ENCODE results near the gene AOPEP.
"Not testable (repeated sequence)": the region's sequence is repeated elsewhere in the genome, so short reads cannot be mapped to it uniquely, and the experiment has no call there.

The AOPEP gene

DNA sequence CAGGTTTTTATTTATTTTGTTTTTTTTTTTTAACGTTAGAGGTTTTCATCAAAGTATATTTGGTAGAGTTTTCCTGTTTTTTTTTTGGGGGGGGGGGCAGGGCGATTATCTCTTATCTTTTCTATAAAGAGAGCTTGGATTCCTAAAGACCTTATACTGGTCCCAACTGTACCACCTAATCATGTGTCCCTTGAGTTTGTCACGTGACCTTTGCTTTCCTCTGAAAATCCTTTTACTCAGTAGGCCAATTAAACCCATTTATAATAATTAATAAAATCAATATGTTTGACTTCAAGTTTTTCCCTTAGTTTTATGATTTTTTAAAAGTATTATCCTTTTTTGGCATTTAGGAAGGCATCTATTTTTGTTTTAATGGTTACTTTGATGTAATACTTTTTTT lies 286.4 kb downstream of the AOPEP start:
- DNase-seq (ENCODE audit: low read depth, low spot score): no peak

DNA sequence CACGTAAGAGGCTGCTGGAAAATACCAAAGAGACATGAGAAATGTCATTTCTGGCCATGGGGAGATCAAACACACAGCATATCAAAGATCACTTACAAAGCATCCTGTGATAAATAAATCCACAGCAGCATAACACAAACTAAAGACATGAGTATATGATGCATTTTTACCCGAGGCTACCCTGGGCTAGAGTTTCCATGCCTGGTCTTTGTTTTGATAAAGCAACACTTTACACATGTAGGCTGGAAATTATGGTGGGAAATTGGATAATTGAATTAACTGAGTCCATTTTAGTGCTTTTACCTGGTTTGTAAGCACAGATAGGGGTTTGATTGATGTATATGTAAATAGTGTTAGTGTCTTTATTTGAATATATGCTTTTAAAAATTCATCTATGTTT lies 288.4 kb downstream of the AOPEP start:
- DNase-seq (ENCODE audit: low read depth, low spot score): no peak

DNA sequence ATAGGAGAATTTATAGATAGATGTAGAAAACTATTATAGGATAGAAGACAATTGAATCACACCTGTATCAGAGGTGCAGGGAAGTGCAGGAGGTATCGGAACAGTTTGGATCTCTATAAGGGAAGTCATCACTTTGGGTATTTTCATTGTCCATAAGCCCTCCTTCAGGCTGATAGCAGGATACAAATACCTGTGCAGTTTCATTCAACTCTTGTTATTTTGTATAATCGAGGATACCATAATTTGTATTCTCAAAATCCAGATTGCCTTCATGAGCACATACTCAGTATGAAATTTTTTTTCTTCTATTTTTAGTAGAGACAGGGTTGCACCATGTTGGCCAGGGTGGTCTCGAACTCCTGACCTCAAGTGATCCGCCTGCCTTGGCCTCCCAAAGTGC lies 289.1 kb downstream of the AOPEP start:
- no peak for DNase-seq (ENCODE audit: low read depth, low spot score)

DNA sequence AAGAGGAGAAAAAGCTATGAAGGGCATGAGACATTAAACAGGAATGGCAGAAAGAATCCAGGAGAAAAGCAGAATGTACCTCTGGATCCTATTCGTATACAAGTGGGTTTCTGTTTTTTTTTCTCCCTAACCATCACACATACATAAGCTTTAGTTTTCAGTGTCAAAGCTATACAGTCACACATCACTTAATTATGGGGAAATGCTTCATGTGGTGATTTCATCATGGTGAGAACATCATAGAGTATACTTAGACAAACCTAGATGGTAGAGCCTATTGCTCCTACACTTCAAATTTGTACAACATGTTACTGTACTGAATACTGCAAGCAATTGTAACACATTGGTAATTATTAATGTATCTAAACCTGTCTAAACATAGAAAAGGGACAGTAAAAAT lies 290.6 kb downstream of the AOPEP start:
- DNase-seq (ENCODE audit: low read depth, low spot score): no peak

DNA sequence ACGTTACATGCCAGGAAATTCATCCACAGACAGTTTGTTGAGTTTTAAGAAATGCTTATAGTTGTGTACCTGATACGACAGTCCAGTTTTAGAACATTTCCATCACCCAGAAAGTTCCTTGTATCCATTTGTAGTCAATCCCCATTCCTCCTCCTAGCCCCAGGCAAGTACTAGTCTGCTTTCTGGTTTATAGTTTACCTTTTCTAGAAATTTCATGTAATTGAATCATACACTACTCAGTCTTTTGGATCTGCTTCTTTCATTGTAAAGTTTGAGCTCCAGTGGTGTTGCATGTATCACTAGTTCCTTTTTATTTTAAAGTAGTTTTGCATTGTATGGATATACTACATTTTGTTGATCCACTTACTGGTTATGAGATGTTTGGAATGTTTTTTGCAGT lies 291.2 kb downstream of the AOPEP start:
- no peak for DNase-seq (ENCODE audit: low read depth, low spot score)

DNA sequence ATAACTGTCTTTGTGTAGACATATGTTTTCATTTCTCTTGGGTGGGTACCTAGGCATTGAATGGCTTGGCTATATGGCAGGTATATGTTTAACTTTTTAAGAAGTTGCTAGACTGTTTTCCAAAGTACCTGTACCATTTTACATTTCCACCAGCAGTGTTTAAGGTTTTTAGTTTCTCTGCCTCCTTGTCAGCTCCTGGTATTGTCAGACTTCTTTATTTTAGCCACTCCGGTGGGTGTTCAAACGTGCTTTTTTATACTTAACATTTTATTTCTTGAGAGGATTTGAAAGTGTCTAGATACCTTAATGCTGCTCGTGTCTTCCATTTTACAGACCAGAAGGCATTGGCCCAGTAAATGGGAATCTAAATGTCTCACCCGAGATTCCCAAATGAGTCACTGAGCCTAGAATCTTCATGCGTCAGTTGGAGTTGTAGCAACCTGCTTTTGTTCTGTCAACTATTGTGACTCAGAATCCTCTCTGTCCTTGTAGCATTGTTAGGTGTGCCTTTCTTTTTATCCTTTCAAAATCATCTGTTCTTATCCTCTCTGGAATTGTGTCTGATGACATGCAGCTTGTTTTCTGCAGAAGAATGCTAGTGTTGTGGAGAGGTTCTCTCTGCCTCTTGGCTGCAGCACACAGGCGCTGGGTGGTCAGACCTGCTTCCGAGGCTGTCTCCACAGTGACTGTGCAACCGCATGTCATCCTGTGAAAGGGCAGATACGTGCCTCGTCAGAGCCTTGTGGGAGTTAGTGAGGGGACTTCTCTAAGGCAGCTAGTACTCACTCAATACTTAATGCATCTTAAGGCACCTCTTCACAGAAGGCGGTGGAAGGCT lies 291.8 kb downstream of the AOPEP start:
- peak; percentile 20 for DNase-seq (ENCODE audit: low read depth, low spot score)

DNA sequence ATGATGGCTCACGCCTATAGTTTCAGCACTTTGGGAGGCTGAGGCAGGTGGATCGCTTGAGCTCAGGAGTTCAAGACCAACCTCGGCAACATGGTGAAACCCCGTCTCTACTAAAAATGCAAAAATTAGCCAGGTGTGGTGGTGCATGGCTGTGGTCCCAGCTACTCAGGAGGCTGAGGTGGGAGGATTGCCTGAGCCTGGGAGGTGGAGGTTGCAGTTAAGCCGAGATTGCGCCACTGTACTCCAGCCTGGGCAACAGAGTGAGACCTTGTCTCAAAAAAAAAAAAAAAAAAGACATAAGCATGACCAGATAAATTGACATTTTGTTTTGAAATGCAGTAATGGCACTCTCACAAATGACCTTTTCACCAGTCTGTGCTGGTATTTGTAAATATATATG lies 294.1 kb downstream of the AOPEP start:
- not testable (repeated sequence) for DNase-seq (ENCODE audit: low read depth, low spot score)

DNA sequence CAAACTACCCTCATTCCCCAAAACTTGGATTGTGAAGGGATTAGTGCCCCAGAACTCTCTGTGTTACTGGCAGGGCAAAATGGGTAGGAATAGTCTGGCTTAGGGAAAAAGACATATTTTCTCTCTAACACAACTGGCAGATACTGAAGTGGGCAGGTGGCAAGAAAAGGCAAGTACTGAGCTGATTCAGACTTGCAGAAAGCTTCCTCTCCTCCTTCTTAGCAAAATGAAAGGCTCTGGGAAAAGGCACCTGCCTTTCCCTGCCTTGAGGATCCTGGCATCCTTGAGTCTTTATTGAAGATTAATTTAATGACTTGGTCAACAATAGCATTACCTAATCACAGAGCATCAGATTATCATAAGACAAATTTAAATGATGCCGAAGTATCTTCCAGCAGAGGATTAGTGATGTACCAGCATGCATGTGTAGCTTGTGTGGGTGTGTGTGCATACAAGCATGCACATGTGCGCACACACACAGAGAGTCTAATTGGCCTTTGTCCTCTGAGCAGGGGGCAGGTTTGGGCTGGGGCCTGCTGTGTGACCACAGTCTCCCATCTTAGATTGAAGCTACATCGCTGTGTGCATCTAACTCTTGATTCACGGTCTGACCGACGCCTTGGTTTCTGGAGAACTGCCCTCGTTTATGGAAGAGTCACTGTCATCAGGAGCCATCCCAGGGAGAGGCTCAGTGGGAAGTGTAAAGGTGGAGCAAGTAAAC lies 294.8 kb downstream of the AOPEP start:
- no peak for DNase-seq (ENCODE audit: low read depth, low spot score)

DNA sequence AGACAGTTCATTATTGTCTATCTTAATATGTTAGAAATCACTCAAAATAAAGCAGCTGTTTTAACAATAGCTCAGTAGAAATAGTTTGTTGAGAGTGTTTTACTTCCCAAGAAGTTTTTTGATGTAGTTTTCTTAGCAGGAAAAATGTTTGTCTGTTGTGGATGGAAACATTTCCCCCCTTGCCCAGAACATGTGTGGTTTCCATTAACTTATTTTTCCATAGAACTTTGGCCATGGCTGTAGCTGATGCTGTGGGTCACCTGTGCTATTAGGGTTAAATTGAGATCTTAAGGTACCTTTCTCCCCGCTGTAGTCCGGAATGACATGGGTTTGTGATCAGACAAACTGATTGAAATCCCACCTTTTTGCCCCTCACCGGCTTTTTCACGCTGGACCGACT lies 296.2 kb downstream of the AOPEP start:
- DNase-seq (ENCODE audit: low read depth, low spot score): no peak

DNA sequence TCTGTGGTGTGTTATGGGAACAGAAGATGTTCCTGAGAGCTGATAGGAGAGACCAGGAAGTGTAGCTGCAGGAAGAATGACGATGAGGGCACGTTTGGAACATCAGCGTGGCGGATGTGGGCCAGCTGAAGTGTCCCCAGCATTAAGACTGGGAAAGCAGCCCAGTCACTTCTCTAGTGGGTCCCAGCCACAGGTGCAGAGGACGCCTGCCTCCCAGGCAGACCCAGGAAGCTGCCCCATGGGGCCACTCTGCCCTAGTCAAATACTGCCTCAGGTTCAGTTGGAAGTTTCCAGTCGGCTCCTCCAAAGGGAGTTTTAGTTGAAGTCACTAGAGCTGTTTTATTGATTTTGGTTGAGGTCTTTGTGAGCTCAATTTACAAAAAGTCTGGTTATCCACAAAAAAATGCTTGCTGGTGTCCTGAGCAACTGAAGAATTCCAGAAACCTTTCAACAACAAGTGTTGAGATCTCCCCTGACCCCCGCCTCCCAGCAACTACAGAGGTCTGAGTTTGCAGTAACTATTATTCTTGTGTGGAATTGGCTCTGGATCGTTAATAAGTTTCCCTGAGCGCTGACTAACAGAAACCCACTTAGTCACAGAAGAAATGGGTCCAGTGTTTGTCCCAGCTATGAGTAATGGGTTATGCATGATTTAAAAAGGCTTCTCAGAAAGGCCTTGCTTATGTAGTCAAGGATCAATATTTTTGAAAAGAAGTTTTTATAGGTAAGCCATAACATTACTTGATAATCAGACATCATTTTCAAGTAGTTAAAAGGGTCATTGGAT lies 296.9 kb downstream of the AOPEP start:
- no peak for DNase-seq (ENCODE audit: low read depth, low spot score)

DNA sequence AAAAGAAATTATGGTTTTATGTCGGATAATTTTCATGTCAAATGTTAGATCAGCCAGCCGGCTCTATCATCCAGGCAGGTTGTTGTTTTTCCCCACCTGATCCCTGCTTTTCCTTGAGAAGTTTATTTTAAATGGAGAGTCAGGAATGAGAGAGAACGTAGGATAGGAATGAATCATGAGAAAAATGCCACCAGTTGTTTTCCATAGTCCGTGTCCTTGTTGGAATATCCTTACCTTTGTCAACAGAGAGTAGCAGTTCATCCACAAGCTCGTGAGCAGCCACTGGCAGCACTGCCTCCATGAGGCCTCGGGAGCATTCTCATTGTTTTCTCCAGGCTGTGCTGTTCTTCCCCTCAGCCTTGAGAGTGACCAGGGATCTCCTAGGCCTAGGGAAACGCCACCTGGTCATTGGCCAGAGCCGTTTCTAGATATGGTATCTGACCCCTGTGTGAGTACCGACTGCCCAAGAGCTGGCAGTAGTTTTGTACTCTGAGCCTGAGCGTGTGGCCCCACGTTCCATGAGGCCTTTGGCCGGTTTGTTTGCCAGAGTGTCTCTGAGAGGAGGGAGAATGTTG lies 297.7 kb downstream of the AOPEP start:
- peak; percentile 27 for DNase-seq (ENCODE audit: low read depth, low spot score)

DNA sequence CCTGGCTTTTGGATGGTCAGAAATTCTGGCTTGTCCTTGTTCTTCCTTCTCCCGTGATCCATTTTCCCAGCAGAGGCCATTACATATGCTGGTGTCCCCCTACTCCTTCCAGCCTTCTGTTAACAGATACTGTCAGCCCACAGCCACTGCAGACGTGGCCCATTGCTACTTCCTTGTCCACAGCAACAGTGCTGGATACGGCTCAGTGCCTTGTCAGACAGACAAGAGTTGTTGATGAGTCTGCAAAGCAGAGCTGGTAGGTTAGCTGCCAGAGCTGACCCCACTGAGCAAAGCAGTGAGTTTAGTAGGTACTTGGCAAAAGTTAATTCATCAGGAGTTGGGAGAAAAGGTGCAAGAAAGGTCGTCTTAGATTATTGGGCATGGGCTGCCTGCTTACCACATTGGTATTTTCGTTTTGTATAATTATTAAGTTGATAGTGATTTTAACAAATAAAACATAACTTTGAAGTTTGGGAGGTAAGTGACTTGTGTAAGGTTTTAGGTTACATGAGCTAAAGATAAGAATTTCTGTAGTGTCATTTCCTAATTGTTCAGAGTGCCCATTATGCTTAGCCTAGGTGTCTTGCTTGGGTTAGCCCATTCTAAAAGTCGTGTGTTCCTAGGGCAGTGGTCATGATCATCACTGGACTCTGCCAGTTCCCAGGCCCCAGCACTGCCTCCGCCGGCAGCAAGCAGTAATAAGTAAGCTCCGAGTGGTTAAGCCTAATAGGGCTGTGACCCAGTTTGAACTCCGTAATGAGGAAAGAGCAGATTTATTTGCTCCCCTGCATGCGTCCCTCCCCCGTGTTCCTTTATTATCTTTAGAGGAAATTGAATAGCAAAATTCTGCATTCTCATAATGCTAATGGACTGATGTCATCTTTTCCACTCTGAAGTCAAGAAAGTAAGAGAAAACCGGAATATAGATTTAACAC lies 299.0 kb downstream of the AOPEP start:
- DNase-seq (ENCODE audit: low read depth, low spot score): no peak

DNA sequence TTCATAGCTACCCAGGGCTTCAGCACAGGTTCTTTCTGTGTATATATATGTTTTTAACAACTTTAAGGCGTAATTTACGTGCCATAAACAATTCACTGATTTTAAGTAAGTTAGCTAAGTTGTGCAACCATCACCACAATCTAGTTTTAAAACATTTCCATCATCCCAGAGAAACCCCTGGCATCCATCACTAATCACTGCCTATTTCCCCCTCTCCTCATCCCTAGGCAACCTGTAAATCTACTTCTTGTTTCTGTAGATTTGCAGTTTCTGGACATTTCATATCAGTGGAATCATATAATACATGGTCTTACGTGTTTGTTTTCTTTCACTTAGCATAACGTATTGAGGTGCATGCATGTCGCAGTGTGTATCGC lies 299.6 kb downstream of the AOPEP start:
- DNase-seq (ENCODE audit: low read depth, low spot score): no peak

DNA sequence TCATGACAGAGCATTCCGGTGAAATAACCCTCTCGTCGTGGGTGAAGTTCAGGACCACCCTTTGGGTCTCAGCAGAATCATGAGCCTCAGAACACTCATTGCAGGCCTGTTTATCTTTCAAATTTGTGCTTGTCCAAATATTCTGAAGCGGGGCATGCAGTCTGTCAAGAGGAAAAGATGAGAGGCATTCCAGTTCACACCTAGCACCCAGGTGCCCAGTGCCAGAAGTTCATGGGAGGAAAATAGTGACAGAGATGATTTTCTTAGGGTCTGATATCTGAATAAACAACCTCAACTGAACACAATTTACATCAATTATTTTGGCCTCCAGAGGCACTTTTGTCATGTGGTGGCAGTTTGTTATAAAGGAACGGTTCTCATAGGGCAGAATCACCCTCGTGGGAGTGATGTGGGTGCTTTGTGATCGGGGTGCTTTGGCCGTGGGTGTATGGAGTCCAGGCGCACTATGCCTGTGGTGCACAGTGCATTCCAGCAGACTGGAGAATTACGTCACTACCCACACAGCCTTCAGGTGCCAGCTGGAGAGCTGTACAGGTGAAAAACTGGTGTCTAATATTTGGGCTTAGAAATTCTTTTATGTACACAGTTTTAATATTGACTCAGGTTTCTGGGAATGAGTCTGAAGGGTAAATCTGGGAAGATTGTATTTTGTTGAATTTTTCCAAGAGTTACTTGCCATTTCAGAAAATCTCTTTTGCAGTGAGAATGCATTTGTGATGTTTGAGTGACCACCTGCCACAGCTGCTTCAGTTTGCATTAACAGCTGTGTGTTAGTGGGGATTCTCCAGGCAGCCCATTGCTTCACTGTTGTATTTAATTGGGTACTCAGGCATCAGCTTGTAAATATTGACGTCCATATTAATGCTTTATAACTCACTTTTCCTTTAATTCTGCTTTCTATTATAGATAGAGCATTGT lies 301.7 kb downstream of the AOPEP start:
- no peak for DNase-seq (ENCODE audit: low read depth, low spot score)

DNA sequence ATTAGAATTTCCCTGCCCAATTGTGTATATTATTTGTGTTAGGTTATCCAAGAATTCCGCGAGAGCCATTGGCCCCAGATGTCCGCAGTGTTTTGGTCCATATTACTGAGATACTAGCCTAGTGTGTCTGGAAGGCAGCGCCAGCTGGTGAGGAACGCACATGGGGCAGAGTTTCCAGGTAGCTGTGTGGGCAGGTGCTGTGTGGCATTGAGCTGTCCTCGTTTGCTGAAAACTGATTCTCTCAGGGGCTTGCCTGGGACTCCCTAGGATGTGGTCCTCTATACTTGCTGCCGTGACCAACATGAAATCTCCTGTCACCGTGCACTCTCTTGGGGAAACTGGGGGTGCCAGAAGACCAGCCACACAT lies 302.3 kb downstream of the AOPEP start:
- DNase-seq (ENCODE audit: low read depth, low spot score): no peak

DNA sequence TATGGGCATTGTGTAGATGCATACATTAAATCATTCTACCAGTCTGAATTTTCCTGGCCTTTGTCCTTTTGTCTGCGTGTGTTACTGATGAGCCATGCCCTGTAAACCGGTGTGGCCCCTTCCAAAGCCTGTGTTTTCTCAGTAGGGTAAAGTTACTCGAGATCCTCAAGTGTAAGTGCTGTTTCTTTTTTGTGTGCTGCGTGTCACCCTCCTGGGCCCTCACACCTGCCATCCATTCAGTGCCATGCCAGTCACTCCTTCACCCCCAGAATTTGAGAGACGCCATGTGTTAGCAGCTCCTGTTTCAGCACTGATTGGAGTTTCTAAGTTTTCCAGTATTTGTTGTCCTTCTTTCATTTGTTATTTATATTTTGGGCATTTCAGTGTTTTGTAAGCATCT lies 302.8 kb downstream of the AOPEP start:
- DNase-seq (ENCODE audit: low read depth, low spot score): no peak

DNA sequence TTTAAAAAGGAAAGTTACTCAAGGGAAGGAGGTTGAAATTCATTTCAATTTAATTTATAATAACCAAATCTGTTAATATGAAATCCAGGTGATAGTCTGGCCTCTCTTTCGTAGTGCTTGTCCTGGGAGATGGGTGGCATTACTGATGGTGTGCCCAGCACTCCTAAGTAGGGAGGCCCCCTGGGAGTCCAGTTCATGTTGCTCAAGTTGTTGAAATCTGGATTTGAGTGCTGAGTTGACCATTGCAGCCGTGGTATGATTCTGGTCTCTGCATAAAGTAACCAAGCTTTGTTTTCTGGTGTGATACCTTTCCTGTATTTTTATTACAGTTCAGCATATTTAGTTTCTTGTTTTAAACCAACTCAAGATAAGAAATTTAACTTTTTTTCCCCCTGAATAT lies 303.2 kb downstream of the AOPEP start:
- DNase-seq (ENCODE audit: low read depth, low spot score): no peak

DNA sequence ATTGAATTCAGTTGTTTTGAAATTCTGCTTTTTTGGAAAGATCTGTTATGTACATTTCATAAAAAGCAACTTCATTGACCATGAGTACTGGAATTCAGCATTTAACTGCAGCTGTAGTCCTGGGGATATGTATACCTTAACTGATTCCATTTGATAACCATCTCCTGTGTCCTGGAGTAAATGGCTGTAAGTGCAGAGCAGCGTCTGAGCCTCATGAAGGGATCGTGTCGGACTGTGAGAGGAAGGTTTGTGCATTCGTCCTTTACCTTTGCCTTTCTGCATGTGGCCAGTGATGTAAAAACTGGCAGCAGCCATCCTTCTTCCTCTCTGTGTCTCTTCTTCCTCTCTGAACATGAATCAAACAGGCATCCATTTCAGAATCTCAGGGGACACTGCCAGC lies 303.8 kb downstream of the AOPEP start:
- no peak for DNase-seq (ENCODE audit: low read depth, low spot score)

DNA sequence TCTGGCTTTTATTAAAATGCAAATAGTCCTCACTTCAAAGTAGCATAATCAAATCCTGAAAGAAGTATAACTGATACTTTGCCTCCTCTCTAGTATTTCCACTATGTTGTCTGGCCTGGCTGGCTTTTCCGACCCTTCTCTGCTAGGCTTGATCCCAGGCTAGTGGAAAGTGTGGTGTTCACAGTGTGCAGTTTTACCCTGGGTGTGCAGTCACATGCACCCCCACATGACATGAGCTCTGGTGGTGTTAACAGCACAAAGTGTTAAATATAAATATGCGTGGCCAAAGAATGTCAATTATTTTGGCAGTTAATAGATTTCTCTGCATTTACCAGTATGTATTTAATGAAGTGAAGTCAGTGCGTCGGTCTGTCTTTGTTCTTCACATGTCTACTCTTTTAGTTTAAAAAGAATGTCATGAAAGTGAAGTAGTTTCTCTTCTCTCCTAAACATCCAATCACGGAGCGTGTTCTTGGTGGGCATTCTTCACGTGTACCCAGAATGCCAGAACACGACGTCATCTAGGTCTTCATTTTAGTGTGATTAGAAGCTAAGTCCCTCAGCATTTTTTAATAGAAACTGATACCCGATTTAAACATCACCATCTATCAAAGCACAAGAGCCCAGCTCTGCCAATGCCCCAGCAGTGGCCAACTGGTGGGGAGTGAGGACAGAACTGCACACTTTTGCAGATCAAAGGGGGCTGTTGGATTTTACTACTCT lies 304.6 kb downstream of the AOPEP start:
- no peak for DNase-seq (ENCODE audit: low read depth, low spot score)
